ENCODE data around the gene ACVR1. TPM values are rescaled to one million over a fixed set of nuclear protein-coding genes. Genes with fewer than 3 reads are reported as not detected.
A peak's percentile ranks its signal among the peaks of the same experiment; 100 is the strongest.
"Not testable (repeated sequence)": the region's sequence is repeated elsewhere in the genome, so short reads cannot be mapped to it uniquely, and the experiment has no call there.

The ACVR1 gene
- total RNA-seq, 5 donors from 2014 or later (not counting 1 experiment from before 2014, with no cell fraction given) = 18.3 to 31.5 (median 25.1) TPM

- H3K9me3 Mint-ChIP-seq = no peaks in the 10 kb centered on the region
- no peaks in the 10 kb centered on the region for H3K9me3 ChIP-seq
- ATAC-seq (replicated peaks in 1 of 4) = no peak
- POLR2A ChIA-PET = interaction anchor here in 1 of 2 donors (0.7 kb wide), 1 partner anchor 566 kb away, joined by 3 read pairs; no protein-coding TSS in a partner anchor
- peak overlapping the region; percentile 52 for H3K27ac ChIP-seq (ENCODE audit: low read length)
- DNase-seq = no peak
- H3K36me3 Mint-ChIP-seq = peaks cover 3% of the 10 kb centered on the region
- H3K4me3 Mint-ChIP-seq = peak overlapping the region; percentile 51 to 72 (median 71)
- peak overlapping the region; percentile 96 to 99 for H3K27ac Mint-ChIP-seq
- CTCF ChIA-PET = interaction anchor here (0.7 to 2.5 kb wide), 3 partner anchors 10 to 27 kb away, joined by 3 to 10 read pairs (median 7); partner anchors contain the start of gene ACVR1 (in 1 of the 2)
- no peaks in the 10 kb centered on the region for H3K27me3 ChIP-seq (replicated peaks in 1 of 2; ENCODE audit: control insufficient read depth in 2 of 2, extremely low read depth in 1 of 2, insufficient read depth in 2 of 2, low read length in 1 of 2)
- H3K27me3 Mint-ChIP-seq = no peaks in the 10 kb centered on the region
- WGBS (ENCODE audit: insufficient coverage) = no CpG with 5 or more reads among the region's 2 CpGs
- H3K4me1 ChIP-seq (ENCODE audit: control insufficient read depth in 1 of 2, extremely low read depth in 1 of 2, insufficient read depth in 2 of 2, low read length in 2 of 2) = peaks cover 21 to 37% of the 10 kb centered on the region in 2 experiments
- no peaks in the 10 kb centered on the region for H3K36me3 ChIP-seq (ENCODE audit: control insufficient read depth in 2 of 2, extremely low read depth in 1 of 2, insufficient read depth in 1 of 2, low read length in 1 of 2)
- H3K4me1 Mint-ChIP-seq = peaks cover 51 to 63% (median 57%) of the 10 kb centered on the region in 3 donors
- H3K4me3 ChIP-seq (ENCODE audit: control insufficient read depth in 1 of 2, extremely low read depth in 1 of 2, low read length in 1 of 2) = no peak overlapping the region
These were observed 15.0 kb upstream of the ACVR1 start for GRCh38 chr2:157890969-157891642.

GRCh38 chr2:157887946-157888345, 11.8 kb upstream of the ACVR1 start:
- Mint-ChIP-seq H3K27me3 (no peaks in the 10 kb centered on the region), H3K27ac (no peak overlapping the region), H3K36me3 (peaks cover 3% of the 10 kb centered on the region), H3K4me1 (peaks cover 28 to 36% (median 29%) of the 10 kb centered on the region in 3 donors), H3K9me3 (no peaks in the 10 kb centered on the region), H3K4me3 (no peak overlapping the region)
- H3K4me3 ChIP-seq (ENCODE audit: control insufficient read depth in 1 of 2, extremely low read depth in 1 of 2, low read length in 1 of 2) = no peak overlapping the region
- ChIA-PET POLR2A (no interaction called here), CTCF (no interaction called here)
- H3K9me3 ChIP-seq = no peaks in the 10 kb centered on the region
- H3K27me3 ChIP-seq (replicated peaks in 1 of 2; ENCODE audit: control insufficient read depth in 2 of 2, extremely low read depth in 1 of 2, insufficient read depth in 2 of 2, low read length in 1 of 2) = no peaks in the 10 kb centered on the region
- ATAC-seq (replicated peaks in 1 of 4) = no peak
- H3K4me1 ChIP-seq (ENCODE audit: control insufficient read depth in 1 of 2, extremely low read depth in 1 of 2, insufficient read depth in 2 of 2, low read length in 2 of 2) = peaks cover 8 to 18% of the 10 kb centered on the region in 2 experiments
- H3K27ac ChIP-seq (ENCODE audit: low read length) = no peak overlapping the region
- no peak for DNase-seq
- H3K36me3 ChIP-seq (ENCODE audit: control insufficient read depth in 2 of 2, extremely low read depth in 1 of 2, insufficient read depth in 1 of 2, low read length in 1 of 2) = no peaks in the 10 kb centered on the region
- WGBS (ENCODE audit: insufficient coverage) = 100% methylated on average over 1 of the region's 3 CpGs

- H3K36me3 ChIP-seq (ENCODE audit: control insufficient read depth in 2 of 2, extremely low read depth in 1 of 2, insufficient read depth in 1 of 2, low read length in 1 of 2); H3K9me3 ChIP-seq; ATAC-seq (replicated peaks in 1 of 4); H3K9me3 Mint-ChIP-seq; H3K4me3 Mint-ChIP-seq; DNase-seq; H3K4me3 ChIP-seq (ENCODE audit: control insufficient read depth in 1 of 2, extremely low read depth in 1 of 2, low read length in 1 of 2); H3K36me3 Mint-ChIP-seq; H3K27me3 Mint-ChIP-seq; H3K4me1 Mint-ChIP-seq; CTCF ChIA-PET; H3K4me1 ChIP-seq (ENCODE audit: control insufficient read depth in 1 of 2, extremely low read depth in 1 of 2, insufficient read depth in 2 of 2, low read length in 2 of 2); H3K27me3 ChIP-seq (replicated peaks in 1 of 2; ENCODE audit: control insufficient read depth in 2 of 2, extremely low read depth in 1 of 2, insufficient read depth in 2 of 2, low read length in 1 of 2); H3K27ac Mint-ChIP-seq; H3K27ac ChIP-seq (ENCODE audit: low read length); POLR2A ChIA-PET: not testable (repeated sequence)
- no CpG with 5 or more reads among the region's 5 CpGs for WGBS (ENCODE audit: insufficient coverage)
These were observed 8.4 kb upstream of the ACVR1 start for GRCh38 chr2:157884533-157884932.

DNA sequence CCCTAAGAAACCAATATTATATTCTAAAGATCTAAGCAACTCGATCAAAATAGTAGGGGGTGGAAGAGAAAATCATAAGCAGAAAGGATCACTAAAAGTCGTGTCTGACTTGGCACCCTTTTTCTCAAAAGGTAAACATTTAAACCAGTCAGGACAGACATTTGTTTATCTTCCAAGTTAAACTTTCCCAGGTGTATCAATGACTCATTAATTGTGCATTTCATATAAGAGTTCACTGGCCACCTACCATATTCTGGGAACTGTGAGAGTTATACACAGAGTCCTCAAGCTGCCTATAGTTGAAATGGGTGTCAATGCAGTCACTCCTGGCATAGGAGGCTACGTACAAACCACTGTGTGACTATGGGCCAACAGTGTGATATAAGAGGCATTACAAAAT, 4.8 kb upstream of the ACVR1 start:
- H3K27ac ChIP-seq (ENCODE audit: low read length) = no peak overlapping the region
- H3K9me3 Mint-ChIP-seq = no peaks in the 10 kb centered on the region
- peaks cover 0 to 4% of the 10 kb centered on the region in 2 donors for H3K36me3 ChIP-seq (ENCODE audit: control insufficient read depth in 2 of 2, extremely low read depth in 1 of 2, insufficient read depth in 1 of 2, low read length in 1 of 2)
- peaks cover 8 to 13% of the 10 kb centered on the region in 2 experiments for H3K4me1 ChIP-seq (ENCODE audit: control insufficient read depth in 1 of 2, extremely low read depth in 1 of 2, insufficient read depth in 2 of 2, low read length in 2 of 2)
- ChIA-PET CTCF (no interaction called here), POLR2A (no interaction called here)
- ATAC-seq (replicated peaks in 1 of 4) = no peak
- H3K27ac Mint-ChIP-seq = no peak overlapping the region
- no peaks in the 10 kb centered on the region for H3K9me3 ChIP-seq
- no peaks in the 10 kb centered on the region for H3K27me3 Mint-ChIP-seq
- no peaks in the 10 kb centered on the region for H3K27me3 ChIP-seq (replicated peaks in 1 of 2; ENCODE audit: control insufficient read depth in 2 of 2, extremely low read depth in 1 of 2, insufficient read depth in 2 of 2, low read length in 1 of 2)
- H3K4me3 Mint-ChIP-seq = no peak overlapping the region
- no peaks in the 10 kb centered on the region for H3K36me3 Mint-ChIP-seq
- no peak for DNase-seq
- H3K4me1 Mint-ChIP-seq = peaks cover 18 to 25% (median 24%) of the 10 kb centered on the region in 3 donors
- WGBS (ENCODE audit: insufficient coverage) = no CpG with 5 or more reads among the region's 3 CpGs
- H3K4me3 ChIP-seq (ENCODE audit: control insufficient read depth in 1 of 2, extremely low read depth in 1 of 2, low read length in 1 of 2) = no peak overlapping the region

GRCh38 chr2:157877761-157878400, 1.8 kb upstream of the ACVR1 start:
- ATAC-seq (replicated peaks in 1 of 4) (no peak), DNase-seq (no peak)
- H3K4me3 Mint-ChIP-seq = peak overlapping the region; percentile 77 to 92 (median 84)
- H3K9me3 Mint-ChIP-seq = no peaks in the 10 kb centered on the region
- POLR2A ChIA-PET = no interaction called here
- Histone ChIP-seq H3K27me3 (replicated peaks in 1 of 2; ENCODE audit: control insufficient read depth in 2 of 2, extremely low read depth in 1 of 2, insufficient read depth in 2 of 2, low read length in 1 of 2) (no peaks in the 10 kb centered on the region), H3K36me3 (ENCODE audit: control insufficient read depth in 2 of 2, extremely low read depth in 1 of 2, insufficient read depth in 1 of 2, low read length in 1 of 2) (peaks cover 0 to 4% of the 10 kb centered on the region in 2 donors), H3K9me3 (no peaks in the 10 kb centered on the region), H3K27ac (ENCODE audit: low read length) (no peak overlapping the region), H3K4me3 (ENCODE audit: control insufficient read depth in 1 of 2, extremely low read depth in 1 of 2, low read length in 1 of 2) (peak overlapping the region; percentile 3 to 76), H3K4me1 (ENCODE audit: control insufficient read depth in 1 of 2, extremely low read depth in 1 of 2, insufficient read depth in 2 of 2, low read length in 2 of 2) (peaks cover 13 to 24% of the 10 kb centered on the region in 2 experiments)
- H3K27me3 Mint-ChIP-seq = no peaks in the 10 kb centered on the region
- H3K4me1 Mint-ChIP-seq = peaks cover 42 to 49% (median 48%) of the 10 kb centered on the region in 3 donors
- WGBS (ENCODE audit: insufficient coverage) = 100% methylated on average over 1 of the region's 3 CpGs
- CTCF ChIA-PET = interaction anchor here (0.7 to 1.3 kb wide), 2 partner anchors 576 kb away, joined by 3 read pairs; no protein-coding TSS in a partner anchor
- H3K36me3 Mint-ChIP-seq = no peaks in the 10 kb centered on the region
- peak overlapping the region; percentile 59 to 66 for H3K27ac Mint-ChIP-seq

DNA sequence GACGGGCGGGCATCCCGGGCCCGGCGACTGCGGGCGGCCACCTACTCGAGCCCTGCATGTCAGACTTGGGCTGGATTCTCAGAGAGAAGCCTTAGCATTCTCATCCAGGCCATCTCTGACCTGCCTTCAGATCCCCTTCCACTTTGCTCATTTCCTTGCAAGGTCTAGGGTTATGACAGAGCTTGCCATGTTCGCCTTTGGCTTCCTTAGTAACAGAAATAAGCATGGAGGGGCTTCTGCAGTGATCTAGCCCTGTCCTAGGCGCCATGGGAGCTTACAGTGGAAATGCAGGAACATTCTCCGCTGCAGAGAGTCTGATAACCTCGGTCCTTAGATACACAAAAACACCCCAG, 632 bp upstream of the ACVR1 start:
- Mint-ChIP-seq H3K36me3 (no peaks in the 10 kb centered on the region), H3K9me3 (no peaks in the 10 kb centered on the region), H3K27me3 (no peaks in the 10 kb centered on the region), H3K4me1 (peaks cover 51 to 60% (median 59%) of the 10 kb centered on the region in 3 donors), H3K4me3 (peak overlapping the region; percentile 77 to 92 (median 84)), H3K27ac (peak overlapping the region; percentile 59 to 66)
- ChIA-PET CTCF (interaction anchor here (0.5 to 3.0 kb wide), 11 partner anchors 12 to 575 kb away, joined by 3 to 14 read pairs (median 4); no protein-coding TSS in a partner anchor), POLR2A (interaction anchor here (0.5 to 1.0 kb wide), 3 partner anchors 22 to 472 kb away, joined by 3 to 5 read pairs (median 3); no protein-coding TSS in a partner anchor)
- Histone ChIP-seq H3K36me3 (ENCODE audit: control insufficient read depth in 2 of 2, extremely low read depth in 1 of 2, insufficient read depth in 1 of 2, low read length in 1 of 2) (peaks cover 0 to 4% of the 10 kb centered on the region in 2 donors), H3K4me3 (ENCODE audit: control insufficient read depth in 1 of 2, extremely low read depth in 1 of 2, low read length in 1 of 2) (peak overlapping the region; percentile 58 to 76), H3K27me3 (replicated peaks in 1 of 2; ENCODE audit: control insufficient read depth in 2 of 2, extremely low read depth in 1 of 2, insufficient read depth in 2 of 2, low read length in 1 of 2) (no peaks in the 10 kb centered on the region), H3K27ac (ENCODE audit: low read length) (peak overlapping the region; percentile 21), H3K9me3 (no peaks in the 10 kb centered on the region), H3K4me1 (ENCODE audit: control insufficient read depth in 1 of 2, extremely low read depth in 1 of 2, insufficient read depth in 2 of 2, low read length in 2 of 2) (peaks cover 13 to 24% of the 10 kb centered on the region in 2 experiments)
- 0% methylated on average over 9 of the region's 12 CpGs for WGBS (ENCODE audit: insufficient coverage)
- DNase-seq (no peak), ATAC-seq (replicated peaks in 1 of 4) (peak in 3 of 4 experiments; percentile 4 to 18 (median 5))
